Activated CD8-positive, alpha-beta memory T cell treated with anti-CD3 and anti-CD28 coated beads, Interleukin-2, amount 50 U/mL, for 24 hours (primary cell): Measurements from ENCODE around the gene DCLK1.

ENCODE experiments used
- DNase-seq: peaks from one replicate; pipeline ENCODE4 v3.0.0-alpha.2; 2020; ENCODE audit errors: extremely low read depth

The DCLK1 gene

DNA sequence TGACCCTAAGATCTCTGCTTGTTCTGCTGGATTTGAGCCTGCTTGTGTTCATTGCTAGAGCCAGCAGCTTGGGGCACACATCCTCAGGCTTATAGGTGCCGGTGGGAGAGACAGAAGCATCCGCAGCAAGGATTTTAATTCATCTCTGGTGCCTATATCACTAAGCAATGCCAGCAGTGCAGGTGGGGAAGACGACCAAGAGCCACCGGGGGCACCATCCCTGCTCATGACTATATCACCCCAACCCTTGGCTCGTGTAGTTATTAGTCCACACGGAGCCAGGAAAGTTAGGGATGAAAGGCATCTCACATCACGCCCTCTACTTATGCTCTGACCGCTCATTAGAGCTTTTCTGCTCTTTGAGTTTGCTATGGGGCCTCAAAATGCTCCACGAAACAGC lies 298.2 kb downstream of the DCLK1 start:
- DNase-seq = no peak

DNA sequence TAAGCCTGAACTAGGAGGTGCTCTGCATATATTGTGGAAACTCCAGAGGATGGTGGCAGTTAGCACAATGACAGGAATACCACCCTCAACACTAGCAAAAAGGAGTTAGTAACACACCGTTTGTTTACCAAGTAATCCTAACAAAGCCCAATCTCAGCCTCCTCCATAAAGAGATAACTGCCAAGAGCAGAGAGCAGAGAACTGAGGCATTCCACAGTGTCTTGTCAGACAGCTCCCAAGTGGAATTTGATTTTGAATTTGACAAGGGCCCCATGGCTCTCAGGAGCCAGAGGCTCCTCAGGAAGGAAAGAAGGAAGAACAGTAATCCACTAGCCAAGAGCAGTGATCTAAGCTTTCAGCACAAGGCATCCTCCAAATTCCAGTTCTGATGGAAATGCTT lies 298.6 kb downstream of the DCLK1 start:
- no peak for DNase-seq

DNA sequence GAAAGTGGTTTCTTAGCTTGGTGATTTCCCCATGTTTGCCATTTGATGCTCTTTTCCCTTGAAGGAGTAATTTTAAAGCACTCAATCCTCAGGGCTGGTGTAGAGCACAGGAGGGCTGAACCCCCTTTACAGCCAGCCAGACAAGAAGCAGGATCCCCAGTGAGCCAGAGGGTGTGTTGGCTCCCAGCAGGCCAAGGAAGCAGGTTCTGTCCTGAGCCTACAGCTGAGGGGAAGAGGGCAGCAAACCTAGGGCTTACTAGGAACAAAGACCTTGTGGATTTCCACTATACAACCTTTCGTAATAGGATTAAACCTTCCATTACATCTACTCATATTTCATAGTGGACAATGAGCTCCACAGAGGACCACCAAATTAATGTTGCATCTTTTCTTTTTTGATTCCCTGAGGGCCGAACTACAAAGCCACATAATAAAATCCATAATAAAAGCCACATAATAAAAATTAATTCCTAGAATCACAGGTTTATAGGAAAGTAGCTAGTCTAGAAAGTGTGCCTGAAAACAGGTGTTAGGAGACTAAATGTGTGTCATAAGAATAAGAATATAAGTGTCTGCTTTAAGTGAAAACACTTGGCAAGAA lies 300.2 kb downstream of the DCLK1 start:
- no peak for DNase-seq

DNA sequence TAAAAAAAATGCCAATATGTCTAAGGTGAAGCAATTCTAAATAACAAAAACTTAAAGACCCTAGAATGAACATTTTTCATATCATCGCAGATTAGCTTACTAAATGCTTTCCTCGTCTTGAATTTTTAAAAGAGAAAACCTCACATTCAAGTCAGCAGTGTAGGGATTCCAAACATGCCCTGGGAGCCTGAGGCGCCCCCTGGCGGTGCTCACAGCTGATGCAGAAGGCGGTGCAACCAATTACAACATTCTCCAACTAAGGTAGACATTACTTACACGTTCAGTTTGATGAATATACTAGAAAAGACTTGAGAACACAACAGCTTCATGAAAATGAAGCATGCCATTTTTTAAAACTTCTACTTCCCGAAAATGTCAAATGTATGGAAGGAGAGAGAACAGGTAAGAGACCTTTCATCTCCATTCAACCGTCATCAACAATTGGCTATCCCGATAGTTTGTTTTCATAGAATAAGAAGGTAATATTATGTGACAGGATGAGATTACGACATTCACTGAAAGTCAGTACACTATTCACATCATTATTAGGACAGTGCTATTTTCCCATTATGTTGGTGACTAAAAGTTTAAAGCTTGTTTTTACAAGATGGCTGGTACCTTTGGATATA lies 304.4 kb downstream of the DCLK1 start:
- no peak for DNase-seq

DNA sequence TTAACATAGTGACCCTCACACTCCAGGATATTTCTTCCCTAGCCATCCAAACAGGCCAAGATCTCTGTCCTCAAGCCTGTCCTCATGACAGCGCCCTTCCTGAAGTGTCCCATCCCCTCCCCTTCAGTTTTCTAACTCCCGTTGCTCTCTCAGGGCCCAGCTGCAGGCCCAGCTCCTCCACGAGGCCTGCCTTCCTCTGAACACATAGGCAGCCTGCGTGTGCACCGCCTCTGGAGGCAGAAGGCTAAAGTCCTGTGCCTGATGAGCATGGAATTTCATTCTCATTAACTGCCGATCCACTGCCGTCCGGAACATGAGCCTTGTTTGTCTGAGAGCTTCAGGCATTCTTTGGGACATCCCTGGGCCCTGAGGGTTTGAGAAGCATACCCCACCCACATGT lies 306.4 kb downstream of the DCLK1 start:
- DNase-seq = no peak

DNA sequence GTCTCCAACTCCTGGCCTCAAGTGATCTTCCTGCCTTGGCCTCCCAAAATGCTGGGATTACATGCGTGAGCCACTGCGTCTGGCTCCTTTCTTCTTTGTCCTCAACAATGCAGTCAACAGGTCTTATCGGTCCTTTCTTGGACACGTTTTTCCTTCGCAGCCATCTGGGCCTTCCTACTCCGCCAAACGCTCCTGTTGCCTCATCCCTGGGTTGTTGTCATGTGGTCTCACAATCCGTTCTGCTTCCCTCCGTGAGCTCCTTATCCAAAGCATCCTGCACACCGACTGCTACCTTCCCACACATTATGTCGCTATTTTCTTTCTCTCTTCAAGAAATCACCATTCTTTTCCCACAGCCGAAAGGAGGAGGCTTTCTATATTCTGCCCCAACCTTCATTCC lies 306.8 kb downstream of the DCLK1 start:
- no peak for DNase-seq

DNA sequence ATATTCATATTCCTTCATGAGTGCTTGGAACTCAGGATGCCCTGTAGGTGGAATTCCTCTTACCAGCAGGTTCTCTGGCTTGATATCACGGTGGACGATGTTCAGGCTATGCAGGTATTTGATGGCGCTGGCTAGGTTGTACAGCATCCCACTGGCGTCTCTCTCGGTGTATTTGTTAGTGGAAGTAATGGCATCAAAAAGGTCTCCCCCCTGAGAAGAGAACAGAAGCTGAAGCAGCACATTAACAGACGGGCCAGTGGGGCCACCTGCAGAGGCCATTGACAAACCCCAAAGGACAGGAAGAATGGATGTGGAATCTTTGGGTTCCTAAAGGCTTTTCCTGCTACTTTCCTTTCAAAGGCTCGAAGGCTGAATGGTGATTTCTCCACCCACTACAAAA lies 308.5 kb downstream of the DCLK1 start:
- DNase-seq = no peak

DNA sequence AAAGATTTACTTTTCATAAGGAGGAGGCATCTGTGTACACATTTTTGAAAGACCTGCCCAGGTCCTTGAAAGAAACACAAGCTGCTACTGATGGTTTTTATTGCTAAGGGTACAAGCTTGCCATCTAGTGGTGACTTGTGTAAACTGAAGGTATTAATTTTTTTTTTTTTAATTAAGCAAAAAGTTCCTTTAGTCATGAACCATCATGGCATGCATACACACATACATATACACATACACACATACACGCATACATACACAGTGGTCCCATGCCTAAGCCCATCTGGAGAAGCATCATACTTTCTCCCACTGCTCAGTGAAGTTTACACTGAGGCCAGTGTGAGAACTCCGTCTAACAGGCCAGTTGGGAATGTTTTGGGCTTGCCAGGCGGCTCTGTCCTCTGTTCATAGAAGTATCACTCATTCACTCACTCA lies 312.5 kb downstream of the DCLK1 start:
- DNase-seq = no peak

DNA sequence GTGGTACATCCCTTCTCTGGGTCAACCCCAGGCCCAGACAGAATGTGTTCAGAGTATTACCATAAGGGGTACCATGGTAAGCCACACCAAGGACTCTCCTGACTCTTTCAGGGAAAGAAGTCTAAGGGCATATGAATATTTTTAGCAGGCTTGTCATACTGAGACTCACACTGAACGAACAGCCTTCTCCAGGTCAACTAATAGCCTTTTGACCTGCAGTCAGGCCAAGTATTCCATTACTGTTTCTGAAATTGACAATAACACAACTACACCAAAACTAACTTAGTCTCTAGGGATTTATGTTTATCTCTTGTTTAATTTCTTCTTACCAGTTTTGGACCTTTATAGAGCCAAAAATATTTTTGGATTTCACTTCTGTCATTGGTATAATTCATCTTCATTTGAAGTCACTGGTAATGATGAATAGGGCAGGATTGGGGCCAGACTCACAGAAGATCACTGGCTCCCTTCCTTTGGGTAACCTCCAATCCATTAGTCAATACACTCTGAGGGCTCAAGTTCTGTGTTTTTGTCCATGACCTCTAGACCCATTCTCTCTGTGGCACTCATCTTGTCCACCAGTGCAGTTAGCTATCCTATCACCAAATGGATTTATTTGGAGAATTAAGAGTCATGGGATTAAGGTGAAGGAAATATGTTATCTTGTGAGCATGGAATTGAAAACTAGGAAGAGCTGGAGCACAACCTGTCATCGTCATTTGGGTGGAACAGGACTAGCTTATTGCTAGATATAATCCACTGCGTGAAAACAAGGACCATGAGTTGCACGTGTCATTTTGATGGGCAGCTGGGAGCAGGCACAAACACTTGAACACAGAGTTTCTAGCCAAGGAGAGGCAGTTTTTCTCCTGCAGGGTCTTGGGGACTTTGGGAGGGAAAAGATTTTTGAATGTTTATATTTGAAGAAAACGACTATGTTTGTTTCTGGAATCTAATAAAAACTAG lies 313.3 kb downstream of the DCLK1 start:
- DNase-seq = no peak

DNA sequence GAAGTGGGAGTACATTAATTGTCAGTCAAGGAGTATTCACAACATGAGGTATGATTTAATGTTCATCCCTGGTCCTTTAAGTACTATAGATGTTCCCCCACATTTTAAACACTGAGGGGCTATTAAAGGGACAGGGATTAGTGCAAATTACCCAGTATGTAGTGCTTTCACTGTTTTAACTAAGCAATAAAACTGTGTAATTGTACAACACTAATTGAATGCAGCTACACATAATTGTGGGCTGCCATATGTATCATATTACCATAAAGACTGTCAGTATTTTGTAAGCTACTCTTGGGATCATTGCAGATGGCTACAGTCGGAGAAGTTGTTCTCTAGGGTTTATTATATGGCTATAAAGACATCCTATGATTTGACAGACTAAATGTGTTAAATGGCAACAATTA lies 316.6 kb downstream of the DCLK1 start:
- DNase-seq = no peak

DNA sequence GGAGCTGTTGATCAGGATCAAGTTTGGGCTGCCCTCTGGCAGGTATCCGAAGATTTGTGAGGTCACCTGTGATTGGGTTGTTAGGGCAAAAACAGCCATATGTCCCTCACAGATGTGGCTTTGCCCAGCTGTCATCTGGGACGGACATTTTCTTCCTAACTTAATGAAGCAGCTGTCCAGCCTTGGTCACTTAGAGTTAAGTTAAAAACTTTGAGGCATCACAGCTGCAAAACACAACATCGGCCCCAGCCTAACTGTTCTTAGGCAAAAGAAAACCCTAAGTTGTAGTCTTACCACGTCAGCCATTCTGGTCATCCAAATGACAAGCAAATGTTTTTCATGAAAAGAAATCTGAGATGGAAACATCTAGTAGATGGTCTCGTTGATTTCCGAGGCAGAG lies 318.4 kb downstream of the DCLK1 start:
- no peak for DNase-seq

DNA sequence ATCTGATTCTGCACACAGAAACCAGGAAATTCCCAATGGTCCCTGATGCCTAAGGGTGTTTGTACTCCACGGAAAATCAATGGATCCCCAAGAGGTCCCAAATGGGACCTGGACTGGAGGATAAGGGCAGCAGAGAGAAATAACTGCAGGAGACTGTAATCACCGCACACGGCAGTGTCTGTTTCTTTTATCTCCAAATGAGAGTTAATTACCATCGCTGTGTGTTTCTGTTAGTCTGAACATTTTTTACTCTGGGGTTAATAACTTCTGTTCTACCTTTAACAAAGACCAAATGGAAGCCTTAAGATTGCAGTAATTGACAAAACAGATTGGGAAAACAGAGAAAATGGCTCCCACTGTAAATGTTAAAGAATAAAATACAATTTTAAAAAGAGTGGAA lies 320.9 kb downstream of the DCLK1 start:
- no peak for DNase-seq

DNA sequence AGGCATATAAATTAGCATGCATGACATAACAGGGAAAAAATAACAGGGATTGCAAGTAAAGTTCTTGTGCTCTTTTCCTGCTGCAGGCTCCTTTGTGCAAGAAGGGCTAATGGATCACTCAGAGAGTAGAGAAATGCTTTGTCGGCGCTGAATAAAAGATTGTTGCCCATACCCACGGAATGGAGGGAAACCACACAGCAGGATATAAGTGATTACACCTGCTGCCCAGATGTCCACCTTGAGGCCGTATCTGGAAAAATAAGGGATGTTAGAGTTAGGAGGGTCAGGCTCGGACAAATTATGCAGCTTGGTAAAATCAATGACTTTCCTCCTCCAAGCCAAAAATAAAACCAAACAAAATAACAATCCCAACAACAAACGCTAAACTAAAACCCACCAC lies 322.3 kb downstream of the DCLK1 start:
- DNase-seq = no peak

DNA sequence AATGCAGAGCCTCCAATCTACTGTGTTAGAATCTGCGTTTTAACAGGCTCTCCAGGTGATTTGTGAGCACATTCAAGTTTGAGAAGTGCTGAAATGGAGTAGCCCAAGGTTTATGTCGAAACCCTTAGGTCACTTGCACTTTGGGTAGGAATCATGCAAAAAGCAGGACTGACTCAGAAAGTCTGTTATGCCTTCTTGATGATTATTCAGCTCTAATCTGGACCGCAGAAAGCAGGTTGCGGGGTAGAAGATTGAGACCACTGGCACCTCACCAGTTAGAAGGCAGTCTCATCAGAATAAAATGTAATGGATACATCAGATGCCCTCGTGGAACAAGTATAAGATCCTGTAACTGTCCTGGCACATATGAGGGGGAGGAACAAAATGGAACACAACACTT lies 326.3 kb downstream of the DCLK1 start:
- DNase-seq = no peak

DNA sequence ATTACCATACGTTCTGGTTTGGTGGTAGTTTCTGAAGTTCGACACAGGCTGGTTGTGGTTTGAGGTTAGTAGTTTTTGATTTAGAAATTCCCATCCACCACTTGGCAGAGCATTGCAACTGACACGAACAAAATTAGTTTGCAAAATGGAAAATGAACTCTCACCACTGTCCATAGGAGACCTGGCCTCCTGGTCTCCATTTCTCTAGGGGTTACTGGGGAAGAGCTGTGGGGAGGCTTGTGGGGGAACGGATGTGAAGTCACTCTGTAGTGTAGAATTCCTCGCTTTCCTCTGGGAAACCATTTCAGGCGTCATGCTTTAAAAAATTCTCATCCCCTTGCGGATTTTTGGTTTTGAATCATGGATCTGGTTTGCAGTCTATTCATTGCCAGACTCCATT lies 333.2 kb downstream of the DCLK1 start:
- DNase-seq = no peak

DNA sequence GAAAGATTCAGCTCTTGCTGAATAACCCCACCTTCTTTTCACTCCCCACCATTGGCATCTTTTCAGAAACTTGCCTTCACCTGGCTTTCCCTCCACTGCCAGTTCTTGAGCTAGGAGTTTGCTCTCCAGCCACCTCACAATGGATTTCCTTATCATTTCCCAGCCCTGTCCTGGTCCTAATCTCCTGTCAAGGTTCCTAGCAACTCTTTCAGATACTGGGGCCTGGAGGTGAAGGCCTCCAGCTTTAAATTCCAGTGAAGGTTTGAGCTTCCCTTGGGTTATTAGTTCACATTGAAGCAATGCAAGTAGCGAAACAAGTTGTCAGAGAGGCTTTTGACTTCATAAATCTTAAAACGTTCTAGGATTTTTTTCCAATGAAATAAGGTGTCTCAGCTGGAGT lies 333.9 kb downstream of the DCLK1 start:
- DNase-seq = no peak

DNA sequence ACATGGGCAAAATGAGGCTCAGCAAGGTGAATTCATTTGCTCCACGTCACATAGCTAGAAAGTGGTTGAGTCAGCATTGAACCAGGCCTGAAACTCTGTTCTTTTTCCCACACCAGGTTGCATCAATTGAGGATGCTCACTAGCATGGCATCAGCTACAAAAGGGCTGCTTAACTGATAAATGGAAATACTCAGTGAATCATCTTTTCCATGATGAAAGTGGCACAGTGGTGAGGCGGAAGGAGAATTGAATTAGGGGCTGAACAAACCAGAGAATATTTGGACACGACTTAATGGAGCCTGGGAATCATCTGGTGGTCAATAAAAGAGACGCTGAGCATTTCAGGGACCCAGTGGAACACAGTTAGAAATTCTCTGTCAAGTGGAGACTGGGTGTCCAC lies 334.6 kb downstream of the DCLK1 start:
- no peak for DNase-seq

DNA sequence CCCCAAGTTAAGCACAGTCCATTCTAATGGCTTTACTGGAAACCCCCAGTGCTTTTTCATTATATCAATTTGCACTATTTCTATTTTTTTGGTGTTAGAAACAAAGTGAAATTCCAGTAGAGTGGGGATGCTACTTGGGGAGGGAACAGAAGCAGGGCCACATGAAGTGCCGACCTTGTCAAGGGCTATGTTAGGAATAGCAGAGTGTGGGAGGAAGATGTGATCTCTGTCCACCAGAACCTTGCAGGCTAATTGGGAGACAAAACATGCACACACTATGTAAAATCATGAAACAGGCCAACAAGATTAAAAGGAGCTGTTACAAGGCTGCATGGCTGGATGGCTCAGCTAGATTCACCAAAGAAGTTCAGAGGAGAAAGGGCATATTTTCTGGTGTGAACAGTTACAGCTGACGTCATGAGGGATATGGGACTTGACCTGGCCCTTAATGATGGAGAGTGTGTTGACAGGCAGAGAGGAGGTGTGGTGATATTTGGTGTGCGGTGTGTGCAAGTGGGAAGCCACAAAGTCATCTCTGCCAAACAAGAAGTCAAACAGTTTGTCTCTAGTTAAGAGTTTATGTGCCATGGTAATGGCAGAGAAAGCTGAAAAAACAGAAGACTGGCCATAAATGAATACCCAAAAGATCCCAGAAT lies 336.3 kb downstream of the DCLK1 start:
- DNase-seq = no peak

DNA sequence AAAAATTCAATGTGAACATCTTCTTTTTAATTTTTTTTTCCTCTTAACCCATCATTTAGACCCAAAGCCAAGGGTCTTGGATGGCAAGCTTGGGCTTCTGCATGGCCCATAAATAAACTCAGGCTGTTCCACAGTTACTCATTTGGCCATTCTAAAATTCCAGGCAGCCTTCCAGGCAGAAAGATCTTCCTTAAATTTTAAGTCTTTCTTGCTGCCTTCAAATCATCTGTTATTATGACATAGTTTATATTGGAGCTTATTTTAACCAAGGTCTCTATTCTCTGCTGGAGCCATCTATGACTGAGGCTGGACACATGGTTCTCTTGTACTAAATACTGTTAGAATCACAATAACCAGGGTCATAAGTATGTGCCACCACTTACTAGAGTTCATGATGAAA lies 337.4 kb downstream of the DCLK1 start:
- no peak for DNase-seq

DNA sequence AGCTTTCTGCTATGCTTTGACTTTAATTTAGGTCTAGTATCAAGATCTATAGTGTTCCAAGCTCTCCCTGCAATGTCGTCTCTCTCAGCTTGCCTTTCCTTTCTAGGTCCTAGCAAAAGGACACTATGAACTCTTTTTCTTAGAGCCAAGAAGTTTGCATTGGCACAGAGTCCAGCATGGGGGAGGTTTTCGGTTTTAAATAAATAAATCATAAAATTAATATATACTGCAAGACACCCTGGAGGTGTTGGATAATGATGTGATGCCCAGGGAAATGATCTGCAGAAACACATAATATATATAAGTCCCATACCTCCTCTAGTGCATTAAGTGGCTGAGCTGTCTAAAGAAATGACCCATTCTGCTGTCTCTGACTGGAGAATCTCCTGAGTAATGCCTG lies 338.3 kb downstream of the DCLK1 start:
- no peak for DNase-seq

DNA sequence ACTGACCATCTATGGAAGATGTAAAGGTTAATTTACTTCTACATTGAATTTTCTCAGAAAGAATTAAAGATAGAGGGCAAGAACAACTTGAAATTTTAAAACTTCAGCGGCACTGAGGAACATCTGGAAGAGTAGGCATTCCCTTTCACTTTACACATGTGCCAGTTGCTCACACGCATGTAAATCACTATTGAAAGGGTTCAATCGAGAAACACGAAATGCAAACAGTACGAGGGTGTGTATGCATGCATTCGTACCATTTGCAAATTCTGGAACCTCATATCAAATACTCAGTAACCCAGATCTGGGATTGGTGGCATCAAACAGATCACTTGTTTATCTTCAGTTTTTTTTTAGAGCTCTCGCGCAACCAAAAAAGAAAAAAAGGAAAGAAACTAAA lies 339.2 kb downstream of the DCLK1 start:
- DNase-seq = no peak

DNA sequence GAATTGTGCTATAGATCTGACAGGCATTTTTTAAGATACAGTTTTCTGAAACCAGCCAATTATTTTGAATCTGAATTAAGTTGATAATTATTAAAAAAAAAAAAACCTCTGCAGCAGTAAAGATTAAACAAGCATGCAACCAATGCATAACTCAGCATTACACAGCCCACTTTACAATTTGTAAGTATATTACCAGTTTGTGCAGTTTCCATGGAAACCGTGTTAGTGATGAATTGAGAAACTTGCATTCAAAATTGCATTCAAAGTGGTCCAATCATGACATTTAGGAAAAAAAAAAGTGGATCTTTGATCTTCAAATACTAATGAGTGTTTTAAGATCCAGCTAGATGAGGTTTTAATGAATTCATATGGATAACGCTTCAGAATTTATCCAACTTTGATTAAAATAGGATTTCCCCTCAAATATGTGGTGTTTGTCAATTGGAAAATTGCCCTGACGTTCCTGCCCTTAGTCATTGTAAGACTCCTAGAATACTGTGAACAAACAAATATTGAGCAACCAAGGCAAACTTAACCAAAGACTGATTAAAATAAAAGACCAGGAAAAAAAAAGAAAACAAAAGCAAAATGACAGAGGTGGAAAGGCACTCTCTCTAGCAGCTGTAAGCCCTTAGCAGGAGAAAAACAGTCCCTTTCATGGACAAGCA lies 339.9 kb downstream of the DCLK1 start:
- no peak for DNase-seq
